Spleen (tissue), 7 donors: Measurements from ENCODE around the gene DCLRE1A.

Source experiments
- CTCF ChIP-seq, 11 experiments: fragments of 200-600 bp in 7 of 11; fragments of 450-650 bp in 4 of 11; sonication (generic) in 4 of 11; IDR thresholded peaks in 8 of 11; conservative IDR thresholded peaks in 3 of 11; 1 replicate in 7 of 11; 2 replicates in 4 of 11; pipeline versions ENCODE4 v1.4.0 to v1.8.0; 2016 to 2021; ENCODE audit warnings: antibody characterized with exemption in 11 of 11, inconsistent platforms in 4 of 11, mild to moderate bottlenecking in 1 of 11
- POLR2A ChIP-seq, 3 donors: fragments of 450-650 bp; IDR thresholded peaks; one replicate each; pipeline ENCODE4 v1.5.1; 2017; ENCODE audit warnings: antibody characterized with exemption in 3 of 3, mild to moderate bottlenecking in 1 of 3
- POLR2AphosphoS5 ChIP-seq, 3 donors: sonication (generic); formaldehyde crosslinking; IDR thresholded peaks; one replicate each; pipeline ENCODE4 v1.5.1; 2017; ENCODE audit warnings: antibody characterized with exemption in 3 of 3
- donor health status: DM: no; HTN: no; CAD: no; lungs with moderate emphysema.
- donor health status: DM: no; HTN: no; CAD: no.
- donor health status: DM: no; HTN: no; CAD: no.

- TF ChIP-seq CTCF (IDR thresholded peaks at IDR 0.05 in 8 of 11, conservative IDR thresholded peaks at IDR 0.05 in 3 of 11) (no peak), POLR2A (IDR thresholded peaks at IDR 0.05) (no peak), POLR2AphosphoS5 (IDR thresholded peaks at IDR 0.05) (no peak)
These were observed 287 bp downstream of the DCLRE1A start for GRCh38 chr10:113853578-113854012.
